Neural progenitor cell (in vitro differentiated cells): ENCODE data around the gene PRDM7. TPM values are rescaled to one million over a fixed set of nuclear protein-coding genes. Genes with fewer than 3 reads are reported as not detected.
"Not testable (repeated sequence)": the region's sequence is repeated elsewhere in the genome, so short reads cannot be mapped to it uniquely, and the experiment has no call there.

Experiments
- DNase-seq: peaks from one replicate; pipeline ENCODE4 v3.0.0-alpha.2; 2016; ENCODE audit warnings: low spot score
- H2AFZ ChIP-seq: fragments of 200-600 bp; sonication (generic); replicated peaks from 2 replicates; pipeline ENCODE4 v1.6.1; 2016; ENCODE audit warnings: antibody characterized with exemption
- H3F3A ChIP-seq: fragments of 200-600 bp; sonication (generic); 2 replicates; pipeline ENCODE4 v1.6.1; 2016; ENCODE audit warnings: antibody characterized with exemption, low read depth
- H3K27ac ChIP-seq: fragments of 200-600 bp; sonication (generic); 2 replicates; pipeline ENCODE4 v1.5.1; 2016; ENCODE audit warnings: mild to moderate bottlenecking
- H3K27me3 ChIP-seq: fragments of 200-600 bp; sonication (generic); 2 replicates; pipeline ENCODE4 v1.6.1; 2016; ENCODE audit warnings: mild to moderate bottlenecking, moderate library complexity
- H3K36me3 ChIP-seq: fragments of 200-600 bp; sonication (generic); 2 replicates; pipeline ENCODE4 v1.5.1; 2016
- H3K4me1 ChIP-seq: fragments of 200-600 bp; sonication (generic); 2 replicates; pipeline ENCODE4 v1.6.1; 2016; ENCODE audit warnings: mixed run types
- H3K4me2 ChIP-seq: fragments of 200-600 bp; sonication (generic); 2 replicates; pipeline ENCODE4 v1.6.1; 2016
- H3K4me3 ChIP-seq: fragments of 200-600 bp; sonication (generic); 2 replicates; pipeline ENCODE4 v1.5.1; 2016
- H3K79me2 ChIP-seq: fragments of 200-600 bp; sonication (generic); 2 replicates; pipeline ENCODE4 v1.6.1; 2016; ENCODE audit warnings: low read depth
- H3K9ac ChIP-seq: fragments of 200-600 bp; sonication (generic); 2 replicates; pipeline ENCODE4 v1.6.1; 2016
- H3K9me3 ChIP-seq: fragments of 200-600 bp; sonication (generic); 2 replicates; pipeline ENCODE4 v1.5.1; 2016; ENCODE audit warnings: low read depth
- H4K20me1 ChIP-seq: fragments of 200-600 bp; sonication (generic); 2 replicates; pipeline ENCODE4 v1.6.1; 2016; ENCODE audit warnings: low read depth
- H3K27ac Mint-ChIP-seq: 3 replicates; pipeline ENCODE4 v1.8.0; 2021; ENCODE audit warnings: mixed read lengths
- H3K27me3 Mint-ChIP-seq: 2 replicates; pipeline ENCODE4 v1.8.0; 2022; ENCODE audit warnings: low read depth, mild to moderate bottlenecking, inconsistent platforms, moderate library complexity, mixed read lengths; ENCODE audit not compliant: insufficient read depth
- H3K36me3 Mint-ChIP-seq: 3 replicates; pipeline ENCODE4 v1.8.0; 2021; ENCODE audit warnings: mixed read lengths
- H3K4me1 Mint-ChIP-seq: 3 replicates; pipeline ENCODE4 v1.8.0; 2021; ENCODE audit warnings: mixed read lengths
- H3K4me3 Mint-ChIP-seq: 3 replicates; pipeline ENCODE4 v1.8.0; 2021; ENCODE audit warnings: mild to moderate bottlenecking, moderate library complexity, mixed read lengths
- H3K9me3 Mint-ChIP-seq: 3 replicates; pipeline ENCODE4 v1.8.0; 2020; ENCODE audit warnings: mixed read lengths
- CTCF ChIP-seq: fragments of 200-600 bp; sonication (generic); IDR thresholded peaks from 2 replicates; pipeline ENCODE4 v1.5.1; 2017; ENCODE audit warnings: antibody characterized with exemption, mild to moderate bottlenecking
- EZH2 ChIP-seq: fragments of 200-600 bp; sonication (generic); IDR thresholded peaks from 2 replicates; pipeline ENCODE4 v1.6.1; 2017; ENCODE audit warnings: antibody characterized with exemption, mild to moderate bottlenecking, moderate library complexity
- EZH2phosphoT487 ChIP-seq: fragments of 200-600 bp; sonication (generic); IDR thresholded peaks from 2 replicates; pipeline ENCODE4 v1.6.1; 2017; ENCODE audit warnings: antibody characterized with exemption
- total RNA-seq: library from RNA; depleted of rRNA; stranded (reverse); fragments of >200 nt; gene quantifications from 2 replicates; pipeline ENCODE4 v1.2.3, GENCODE V29; 2015; ENCODE audit warnings: low replicate concordance

Gene PRDM7
- total RNA-seq, 1 donor from 2014 or later: not detected

- not testable (repeated sequence) for DNase-seq, H3K27ac Mint-ChIP-seq, H4K20me1 ChIP-seq, H3K27ac ChIP-seq, H3K27me3 Mint-ChIP-seq, H3K79me2 ChIP-seq, H3K36me3 Mint-ChIP-seq, H3K9me3 ChIP-seq, H3K9me3 Mint-ChIP-seq, H3K4me3 Mint-ChIP-seq, H3K4me2 ChIP-seq, H2AFZ ChIP-seq, H3K27me3 ChIP-seq, H3K9ac ChIP-seq, H3K36me3 ChIP-seq, H3F3A ChIP-seq, H3K4me3 ChIP-seq, H3K4me1 Mint-ChIP-seq, H3K4me1 ChIP-seq
Observed at GRCh38 chr16:90094296-90094695, 17.2 kb upstream of the PRDM7 start.

- not testable (repeated sequence) for H3K36me3 Mint-ChIP-seq, H3K4me2 ChIP-seq, H3K9ac ChIP-seq, H3K27me3 ChIP-seq, H3K9me3 ChIP-seq, H3K27ac ChIP-seq, H3K4me3 ChIP-seq, H3K4me1 ChIP-seq, H3K9me3 Mint-ChIP-seq, H3K79me2 ChIP-seq, H2AFZ ChIP-seq, H3K36me3 ChIP-seq, H3K4me3 Mint-ChIP-seq, H3K27me3 Mint-ChIP-seq, H3K4me1 Mint-ChIP-seq, H3K27ac Mint-ChIP-seq, H3F3A ChIP-seq, H4K20me1 ChIP-seq, DNase-seq
Observed at GRCh38 chr16:90093799-90094198, 16.7 kb upstream of the PRDM7 start.

GRCh38 chr16:90092781-90093180 is 15.7 kb upstream of the PRDM7 start:
- H3K27ac ChIP-seq, H3K4me3 ChIP-seq, H3K9ac ChIP-seq, H3K4me2 ChIP-seq, H3K9me3 Mint-ChIP-seq, H3F3A ChIP-seq, H3K4me1 Mint-ChIP-seq, H4K20me1 ChIP-seq, H3K9me3 ChIP-seq, H3K27ac Mint-ChIP-seq, H2AFZ ChIP-seq, H3K27me3 ChIP-seq, H3K27me3 Mint-ChIP-seq, H3K36me3 ChIP-seq, H3K79me2 ChIP-seq, H3K4me1 ChIP-seq, H3K36me3 Mint-ChIP-seq, DNase-seq, H3K4me3 Mint-ChIP-seq: not testable (repeated sequence)

GRCh38 chr16:90084215-90084950 is 7.3 kb upstream of the PRDM7 start:
- TF ChIP-seq EZH2phosphoT487: no peak
- no peak for TF ChIP-seq EZH2
- no peak for TF ChIP-seq CTCF
- H3K4me1 Mint-ChIP-seq: peaks cover 10% of the 10 kb centered on the region
- Histone ChIP-seq H3K27ac (no peak overlapping the region), H4K20me1 (no peaks in the 10 kb centered on the region), H3K9ac (no peak overlapping the region), H3F3A (no peaks in the 10 kb centered on the region), H2AFZ (no peak overlapping the region), H3K79me2 (no peaks in the 10 kb centered on the region), H3K27me3 (peaks cover 18% of the 10 kb centered on the region), H3K36me3 (no peaks in the 10 kb centered on the region), H3K4me3 (no peak overlapping the region), H3K4me1 (no peaks in the 10 kb centered on the region), H3K4me2 (no peak overlapping the region), H3K9me3 (no peaks in the 10 kb centered on the region)
- peaks cover 15% of the 10 kb centered on the region for H3K27me3 Mint-ChIP-seq
- no peak overlapping the region for H3K27ac Mint-ChIP-seq
- DNase-seq: no peak
- peaks cover 2% of the 10 kb centered on the region for H3K9me3 Mint-ChIP-seq
- no peaks in the 10 kb centered on the region for H3K36me3 Mint-ChIP-seq
- H3K4me3 Mint-ChIP-seq: no peak overlapping the region

GRCh38 chr16:90083139-90083538 is 6.0 kb upstream of the PRDM7 start:
- Histone ChIP-seq H3F3A (no peaks in the 10 kb centered on the region), H3K4me3 (no peak overlapping the region), H3K79me2 (no peaks in the 10 kb centered on the region), H3K4me1 (no peaks in the 10 kb centered on the region), H3K36me3 (no peaks in the 10 kb centered on the region), H3K4me2 (no peak overlapping the region), H2AFZ (no peak overlapping the region), H4K20me1 (no peaks in the 10 kb centered on the region), H3K27me3 (peaks cover 30% of the 10 kb centered on the region), H3K9me3 (no peaks in the 10 kb centered on the region), H3K27ac (no peak overlapping the region), H3K9ac (no peak overlapping the region)
- DNase-seq: no peak
- TF ChIP-seq EZH2 (no peak), EZH2phosphoT487 (no peak), CTCF (no peak)
- peaks cover 13% of the 10 kb centered on the region for H3K4me1 Mint-ChIP-seq
- peaks cover 7% of the 10 kb centered on the region for H3K9me3 Mint-ChIP-seq
- H3K36me3 Mint-ChIP-seq: no peaks in the 10 kb centered on the region
- peaks cover 17% of the 10 kb centered on the region for H3K27me3 Mint-ChIP-seq
- no peak overlapping the region for H3K4me3 Mint-ChIP-seq
- no peak overlapping the region for H3K27ac Mint-ChIP-seq
